Activated naive CD8-positive, alpha-beta T cell treated with anti-CD3 and anti-CD28 coated beads, Interleukin-2, amount 50 U/mL, for 16 hours (primary cell): ENCODE data around the gene IMMP2L.

Experiments
- DNase-seq: peaks from one replicate; pipeline ENCODE4 v3.0.0-alpha.2; 2020; ENCODE audit warnings: low read depth, low spot score

IMMP2L gene

GRCh38 chr7:110875346-110875745, 686.9 kb downstream of the IMMP2L start:
- DNase-seq, result no peak

GRCh38 chr7:110871856-110872255, 690.4 kb downstream of the IMMP2L start:
- no peak for DNase-seq

- no peak for DNase-seq
Measured at GRCh38 chr7:110870926-110871325, 691.4 kb downstream of the IMMP2L start.

- no peak for DNase-seq
Measured at GRCh38 chr7:110868458-110868857, 693.8 kb downstream of the IMMP2L start.

DNA sequence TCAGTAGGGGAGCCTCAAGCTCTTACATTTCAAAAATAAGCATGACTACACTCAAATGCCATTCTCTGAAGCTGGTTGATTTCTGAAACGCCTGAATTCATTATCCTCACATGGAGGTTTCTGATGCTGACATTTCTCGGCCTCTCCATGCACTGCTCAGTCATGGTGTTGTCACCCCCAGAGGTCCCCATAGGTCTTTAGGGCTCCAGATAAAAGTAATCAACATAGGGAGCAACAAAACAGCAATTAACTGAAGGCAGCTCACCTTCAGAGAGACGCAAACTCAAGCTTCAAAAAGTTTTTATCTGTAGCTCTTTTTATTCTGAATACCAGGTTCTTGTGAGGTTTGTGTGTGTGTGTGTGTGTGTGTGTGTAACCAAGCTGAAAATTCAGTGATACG, 694.5 kb downstream of the IMMP2L start:
- no peak for DNase-seq

GRCh38 chr7:110863258-110863657, 699.0 kb downstream of the IMMP2L start:
- DNase-seq, result no peak

DNA sequence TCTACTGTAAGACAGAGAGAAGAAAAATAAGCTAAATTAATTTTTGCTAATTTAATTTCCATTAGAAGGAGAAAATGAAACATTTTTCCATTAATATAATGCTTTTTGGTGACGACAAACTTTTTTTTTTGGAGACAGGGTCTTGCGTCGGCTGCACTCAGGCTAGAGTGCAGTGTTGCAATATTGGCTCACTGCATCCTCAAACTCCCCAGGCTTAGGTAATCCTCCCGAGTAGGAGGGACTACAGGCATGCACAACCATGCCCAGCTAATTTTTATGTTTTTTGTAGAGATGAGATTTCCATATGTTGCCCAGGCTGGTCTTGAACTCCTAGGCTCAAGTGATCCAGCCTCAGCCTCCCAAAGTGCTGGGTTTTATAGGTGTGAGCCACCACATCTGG, 701.1 kb downstream of the IMMP2L start:
- no peak for DNase-seq

- no peak for DNase-seq
Measured at GRCh38 chr7:110857106-110857505, 705.2 kb downstream of the IMMP2L start.

GRCh38 chr7:110856704-110857103, 705.6 kb downstream of the IMMP2L start:
- DNase-seq, result no peak

- DNase-seq, result no peak
Measured at GRCh38 chr7:110854651-110855050, 707.6 kb downstream of the IMMP2L start.

DNA sequence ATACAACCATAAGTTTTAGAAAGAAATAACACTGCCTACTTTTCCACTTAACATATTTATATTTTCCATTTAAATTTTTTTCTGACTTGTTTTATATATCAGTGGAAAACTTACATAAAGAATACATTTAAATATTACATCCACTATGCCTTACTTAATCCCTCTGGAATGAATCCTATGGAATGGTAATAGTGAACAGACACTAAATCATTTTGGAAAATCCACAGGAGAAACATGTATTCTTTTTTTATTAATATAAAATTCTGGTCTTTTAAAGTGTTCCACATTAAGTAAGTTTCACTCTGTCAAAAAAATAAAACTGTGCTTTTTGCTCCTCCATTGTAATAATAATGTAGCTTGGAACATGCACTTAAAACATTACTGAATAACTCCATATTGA, 708.1 kb downstream of the IMMP2L start:
- no peak for DNase-seq

DNA sequence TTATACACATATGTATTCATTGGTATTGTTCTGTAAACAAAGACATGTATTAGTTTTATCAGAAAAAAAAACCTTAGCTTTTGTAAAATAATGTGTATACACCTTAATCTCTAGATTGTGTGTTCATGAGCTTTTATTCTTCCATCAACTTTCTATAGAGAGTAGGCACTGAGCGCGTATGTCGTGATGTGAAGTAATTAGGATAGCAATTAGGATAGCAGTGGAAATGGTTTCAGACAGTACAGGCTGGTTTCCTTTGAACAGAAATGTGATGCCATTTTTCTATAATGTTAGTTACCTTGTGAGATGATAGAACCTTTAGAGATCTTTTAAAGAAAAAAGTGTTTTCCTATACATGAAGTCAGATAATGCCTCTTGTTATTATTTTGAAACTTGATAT, 709.0 kb downstream of the IMMP2L start:
- no peak for DNase-seq

DNA sequence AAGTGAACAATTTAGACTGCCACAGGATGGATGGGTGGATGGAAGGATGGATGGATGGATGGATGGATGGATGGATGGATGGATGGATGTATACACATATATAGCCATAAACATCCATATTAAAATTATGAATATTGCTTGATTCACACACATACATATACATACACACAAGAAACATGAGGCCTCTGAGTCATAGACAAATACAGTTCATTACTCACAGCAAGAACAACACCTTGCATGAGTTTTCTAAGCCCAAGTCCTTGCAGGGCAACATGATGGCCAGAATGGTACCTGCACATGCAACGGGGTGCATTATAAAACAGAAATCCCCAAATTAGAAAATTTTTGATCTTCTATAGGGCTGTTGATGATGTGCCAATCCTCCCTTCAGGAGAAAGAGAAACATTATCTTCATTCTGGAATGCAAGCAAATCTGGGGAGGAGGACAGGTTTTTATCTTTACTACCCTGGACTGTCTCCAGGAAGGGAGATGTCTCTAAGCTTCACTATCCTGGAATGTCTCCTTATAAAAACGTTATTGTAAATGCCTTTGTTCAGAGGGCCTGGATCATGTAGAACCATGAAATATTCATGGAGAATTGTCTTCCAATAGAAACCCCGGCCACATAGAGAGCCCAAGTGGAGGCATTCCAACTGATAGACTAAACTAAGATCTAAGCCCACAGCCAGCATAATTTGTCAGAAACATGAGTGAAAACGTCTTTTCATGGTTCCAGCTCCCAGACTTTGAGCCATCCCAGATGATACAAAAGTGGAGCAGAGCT, 709.9 kb downstream of the IMMP2L start:
- no peak for DNase-seq

DNA sequence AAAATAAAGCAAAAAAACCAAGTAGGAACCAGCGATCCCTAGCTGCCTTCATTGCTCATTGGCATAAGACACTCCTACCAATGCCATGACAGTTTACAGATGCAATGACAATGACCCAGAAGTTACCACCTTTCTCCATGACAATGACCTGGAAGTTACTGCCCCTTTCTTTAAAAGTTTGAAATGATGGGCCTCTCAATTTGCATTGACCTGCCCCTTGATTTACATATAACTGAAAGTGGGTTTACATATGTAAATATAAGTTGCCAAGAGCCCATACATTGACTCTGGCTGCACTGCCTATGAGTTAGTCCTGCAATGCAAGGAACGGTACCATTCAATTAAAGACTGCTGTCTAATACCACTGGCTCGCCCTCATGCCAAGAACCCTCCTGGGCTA, 712.1 kb downstream of the IMMP2L start:
- no peak for DNase-seq

- DNase-seq, result no peak
Measured at GRCh38 chr7:110842796-110843195, 719.5 kb downstream of the IMMP2L start.

- no peak for DNase-seq
Measured at GRCh38 chr7:110841840-110842545, 720.3 kb downstream of the IMMP2L start.

DNA sequence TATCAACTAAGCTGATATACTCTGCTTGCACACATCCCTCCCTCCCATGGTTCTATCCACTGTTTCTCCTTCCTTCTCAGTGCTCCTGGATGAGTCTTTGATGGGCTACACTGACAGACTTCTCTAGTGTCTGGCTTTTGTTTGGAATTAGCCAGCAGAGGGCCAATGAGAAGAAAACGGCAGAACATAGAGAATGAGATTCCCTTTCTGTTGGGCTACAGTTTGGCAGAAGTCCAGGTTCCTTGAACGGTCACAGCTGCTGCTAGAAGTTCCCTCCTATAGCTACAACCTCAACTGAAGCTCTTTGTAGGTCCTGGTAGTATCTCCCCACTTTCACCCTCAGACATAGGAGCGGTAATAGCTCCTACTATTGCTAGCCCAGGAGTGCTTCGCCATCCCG, 722.4 kb downstream of the IMMP2L start:
- DNase-seq, result no peak

DNA sequence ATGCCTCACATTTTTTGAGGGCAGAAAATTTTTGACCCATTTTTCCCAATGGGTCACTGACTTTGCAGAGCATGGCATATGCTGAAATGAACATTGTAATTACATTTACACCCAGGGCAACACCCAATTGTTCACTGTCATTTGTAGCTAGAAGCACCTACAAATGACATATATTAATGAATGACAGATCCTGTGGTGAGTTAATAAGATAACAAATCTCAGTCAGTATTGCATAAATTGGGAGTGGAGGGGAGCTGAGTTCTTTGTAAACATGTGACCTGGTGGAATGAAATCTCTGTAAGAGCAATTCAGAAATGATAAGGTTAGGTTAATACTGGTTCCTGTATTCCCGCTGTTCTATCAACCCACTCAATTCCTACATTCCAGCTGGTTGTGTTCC, 726.4 kb downstream of the IMMP2L start:
- DNase-seq, result no peak

GRCh38 chr7:110835218-110835617, 727.1 kb downstream of the IMMP2L start:
- no peak for DNase-seq

- DNase-seq, result no peak
Measured at GRCh38 chr7:110831419-110831818, 730.9 kb downstream of the IMMP2L start.

GRCh38 chr7:110830778-110831177, 731.5 kb downstream of the IMMP2L start:
- no peak for DNase-seq

DNA sequence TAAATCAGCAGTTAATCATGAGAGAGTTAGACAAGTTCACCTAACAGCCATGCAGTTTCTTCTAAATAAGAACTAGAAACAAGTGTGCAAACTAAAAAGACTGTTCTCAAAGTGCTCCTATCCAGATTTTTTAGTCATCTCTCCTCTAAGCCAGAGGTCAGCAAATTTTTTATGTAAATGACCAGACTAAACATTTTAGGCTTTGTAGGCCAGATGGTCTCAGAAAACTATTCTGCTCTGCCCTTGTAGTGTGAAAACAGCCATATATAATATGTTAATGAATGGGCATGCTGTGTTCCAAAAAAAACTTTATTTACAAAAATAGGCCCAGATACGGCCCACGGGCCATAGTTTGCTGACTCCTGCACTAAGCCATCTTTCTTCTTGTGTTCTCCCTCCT, 734.4 kb downstream of the IMMP2L start:
- DNase-seq, result no peak

- DNase-seq, result no peak
Measured at GRCh38 chr7:110827287-110827855, 734.9 kb downstream of the IMMP2L start.
